B cell (primary cell): ENCODE data around the gene POLR1G. TPM values are rescaled to one million over a fixed set of nuclear protein-coding genes. Genes with fewer than 3 reads are reported as not detected.

Experiments used
- ATAC-seq: fragments of 200-7000 bp; cut with Tn5 transposase; one replicate; pipeline ENCODE4 v1.10.0; 2021; ENCODE audit warnings: low read depth, mild to moderate bottlenecking, moderate number of reproducible peaks, moderate library complexity
- CTCF ChIA-PET: fragments of 350-600 bp; sonication (Branson Sonifier 250); formaldehyde crosslinking; loops from one replicate; lab custom pipeline; 2021; ENCODE audit warnings: antibody characterized with exemption, inconsistent platforms; lab: Charles Lee
- POLR2A ChIA-PET: fragments of 350-600 bp; sonication (Branson Sonifier 250); formaldehyde crosslinking; loops from one replicate; lab custom pipeline; 2021; ENCODE audit warnings: antibody characterized with exemption; lab: Charles Lee
- DNase-seq: peaks from one replicate; pipeline ENCODE4 v3.0.0; 2013
- H2AFZ ChIP-seq: 2 replicates; pipeline ENCODE4 v1.6.1; 2012; ENCODE audit warnings: mild to moderate bottlenecking, low read depth, low read length; ENCODE audit not compliant: insufficient read depth, poor library complexity, severe bottlenecking
- H3K27ac ChIP-seq, 2 donors: 1 replicate in 1 of 2; 2 replicates in 1 of 2; pipeline ENCODE4 v1.5.1; 2012 to 2013; ENCODE audit warnings: low read length in 2 of 2, mild to moderate bottlenecking in 2 of 2, moderate library complexity in 1 of 2
- H3K27me3 ChIP-seq, 4 experiments: fragments of 200-600 bp in 1 of 4; sonication (generic) in 1 of 4; replicated peaks in 1 of 4; 1 replicate in 2 of 4; 2 replicates in 2 of 4; pipeline versions ENCODE4 v1.6.1 to v1.7.0; 2013 to 2016; ENCODE audit warnings: low read length in 3 of 4, mild to moderate bottlenecking in 2 of 4, mixed read lengths in 1 of 4, moderate library complexity in 1 of 4; ENCODE audit not compliant: insufficient read depth in 4 of 4, control insufficient read depth in 3 of 4; ENCODE audit errors: control extremely low read depth in 1 of 4
- H3K36me3 ChIP-seq, 2 experiments: replicated peaks in 1 of 2; 1 replicate in 1 of 2; 2 replicates in 1 of 2; pipeline versions ENCODE4 v1.6.1 to v1.7.1; 2013; ENCODE audit warnings: low read length in 1 of 2; ENCODE audit not compliant: insufficient read depth in 2 of 2, control insufficient read depth in 1 of 2; ENCODE audit errors: control extremely low read depth in 1 of 2, extremely low read depth in 1 of 2
- H3K4me1 ChIP-seq, 2 donors: fragments of 200-600 bp in 1 of 2; sonication (generic) in 1 of 2; 1 replicate in 1 of 2; 2 replicates in 1 of 2; pipeline versions ENCODE4 v1.5.1 to v1.6.1; 2013 to 2017; ENCODE audit warnings: low read length in 2 of 2; ENCODE audit not compliant: control insufficient read depth in 2 of 2, insufficient read depth in 2 of 2
- H3K4me2 ChIP-seq: replicated peaks from 2 replicates; pipeline ENCODE3; 2012; ENCODE audit warnings: mild to moderate bottlenecking, low read depth, low read length; ENCODE audit not compliant: poor library complexity, severe bottlenecking
- H3K4me3 ChIP-seq, 5 experiments: fragments of 200-600 bp in 1 of 5; sonication (generic) in 1 of 5; 1 replicate in 3 of 5; 2 replicates in 2 of 5; pipeline versions ENCODE4 v1.5.1 to v1.7.0; 2011 to 2016; ENCODE audit warnings: low read length in 4 of 5, mild to moderate bottlenecking in 4 of 5, low read depth in 2 of 5, control low read depth in 1 of 5, moderate library complexity in 1 of 5; ENCODE audit not compliant: insufficient read depth in 1 of 5; ENCODE audit errors: control extremely low read depth in 1 of 5, extremely low read depth in 1 of 5
- H3K79me2 ChIP-seq: fragments of 200-600 bp; sonication (generic); one replicate; pipeline ENCODE4 v1.6.0; 2016; ENCODE audit warnings: low read length; ENCODE audit not compliant: control insufficient read depth, insufficient read depth
- H3K9ac ChIP-seq: fragments of 200-600 bp; sonication (generic); 2 replicates; pipeline ENCODE4 v1.6.1; 2017; ENCODE audit warnings: mild to moderate bottlenecking, low read length, moderate library complexity
- H3K9me3 ChIP-seq, 3 donors: one replicate each; pipeline versions ENCODE4 v1.6.1 to v1.7.1; 2013; ENCODE audit warnings: low read length in 2 of 3; ENCODE audit not compliant: control insufficient read depth in 2 of 3, insufficient read depth in 1 of 3; ENCODE audit errors: control extremely low read depth in 1 of 3
- H4K20me1 ChIP-seq: 2 replicates; pipeline ENCODE4 v1.6.0; 2012; ENCODE audit warnings: mild to moderate bottlenecking, low read length; ENCODE audit not compliant: insufficient read depth, control insufficient read depth, poor library complexity, severe bottlenecking
- H3K27ac Mint-ChIP-seq: one replicate; pipeline ENCODE4 v1.8.0; 2021; ENCODE audit warnings: mixed read lengths
- H3K27me3 Mint-ChIP-seq: one replicate; pipeline ENCODE4 v1.8.0; 2021; ENCODE audit warnings: mixed read lengths
- H3K4me1 Mint-ChIP-seq: one replicate; pipeline ENCODE4 v1.8.0; 2021; ENCODE audit warnings: mixed read lengths
- H3K4me3 Mint-ChIP-seq: one replicate; pipeline ENCODE4 v1.8.0; 2021; ENCODE audit warnings: mixed read lengths
- H3K9me3 Mint-ChIP-seq: one replicate; pipeline ENCODE4 v1.8.0; 2022; ENCODE audit warnings: mixed read lengths; ENCODE audit not compliant: insufficient read depth
- CTCF ChIP-seq: fragments of 200-600 bp; IDR thresholded peaks from one replicate; pipeline ENCODE4 v1.8.0; 2022; ENCODE audit warnings: antibody characterized with exemption, mild to moderate bottlenecking
- EZH2 ChIP-seq: IDR thresholded peaks from 2 replicates; pipeline ENCODE4 v1.6.1; 2012; ENCODE audit warnings: borderline replicate concordance, low read depth, mild to moderate bottlenecking, moderate library complexity, low read length; ENCODE audit not compliant: insufficient read depth, poor library complexity, severe bottlenecking
- intact Hi-C: fragments of 100-400 bp; cut with micrococcal nuclease; formaldehyde crosslinking; loops from one replicate; pipeline ENCODE4 v1.10.0; 2022
- polyA plus RNA-seq: library from polyadenylated mRNA; depleted of rRNA; stranded (reverse); fragments of >200 nt; gene quantifications from 2 replicates; pipeline ENCODE4 v1.2.3, GENCODE V29; 2012
- small RNA-seq: library from RNA; depleted of rRNA; stranded (forward); fragments of <200 nt; gene quantifications from one replicate; pipeline ENCODE3, GENCODE V24; 2012; ENCODE audit warnings: low replicate concordance, low read depth; ENCODE audit not compliant: insufficient read length
- total RNA-seq, 2 donors: library from RNA; stranded (reverse); fragments of 120-200 nt in 1 of 2; gene quantifications; 1 replicate in 1 of 2; 2 replicates in 1 of 2; pipeline versions ENCODE4 v1.2.3 to v1.2.4, GENCODE V29; 2013 to 2022

Gene POLR1G
- total and polyA plus RNA-seq, 2 donors (not counting 1 experiment from before 2014, with no cell fraction given), result 2.1 to 4.3 TPM

- Histone ChIP-seq H2AFZ (no peak overlapping the region), H3K4me3 (no peak overlapping the region), H3K9me3 (peaks cover 0 to 5% (median 0%) of the 10 kb centered on the region in 3 donors), H3K27ac (no peak overlapping the region), H3K4me2 (no peak overlapping the region), H3K4me1 (peaks cover 15 to 37% of the 10 kb centered on the region in 2 donors), H3K27me3 (peaks cover 0 to 3% (median 0%) of the 10 kb centered on the region in 4 experiments), H3K79me2 (peaks cover 2% of the 10 kb centered on the region), H3K9ac (no peak overlapping the region), H3K36me3 (no peaks in the 10 kb centered on the region), H4K20me1 (no peaks in the 10 kb centered on the region)
- Mint-ChIP-seq H3K27ac (peak overlapping the region; percentile 41), H3K9me3 (no peaks in the 10 kb centered on the region), H3K4me1 (peaks cover 34% of the 10 kb centered on the region), H3K27me3 (no peaks in the 10 kb centered on the region), H3K4me3 (no peak overlapping the region)
- ChIA-PET CTCF (interaction anchor here (0.6 to 2.2 kb wide), 3 partner anchors 11 to 21 kb away, joined by 3 to 13 read pairs (median 5); no protein-coding TSS in a partner anchor), POLR2A (interaction anchor here (0.5 to 1.1 kb wide), 2 partner anchors 10 to 227 kb away, joined by 3 to 7 read pairs; partner anchors contain the start of gene FOSB)
- ATAC-seq (no peak), DNase-seq (no peak)
- intact Hi-C loops, result no loop called here
- TF ChIP-seq EZH2 (no peak), CTCF (no peak)
These were observed 51.3 kb downstream of the POLR1G start for GRCh38 chr19:45457776-45458175.

Small RNA genes lying within 50 kb of the gene (small RNA-seq; reads per million reads assigned to genes)
- gene MIR6088, result not detected

Other genes with a start within 250 kb of the POLR1G start
- gene NKPD1, start 245.7 kb upstream of the POLR1G start, total RNA-seq, result 0.27 TPM in 1 of 2 replicates, not detected in the other
- gene NKPD1, start 245.7 kb upstream of the POLR1G start, polyA plus RNA-seq, result 0.36 and 1.0 TPM in 2 replicates
- 40.3 and 48.2 TPM in 2 replicates for gene TRAPPC6A, start 228.4 kb upstream of the POLR1G start, total RNA-seq
- 56.0 and 79.0 TPM in 2 replicates for gene TRAPPC6A, start 228.4 kb upstream of the POLR1G start, polyA plus RNA-seq
- gene BLOC1S3, start 227.9 kb upstream of the POLR1G start, total RNA-seq, result 21.1 and 31.8 TPM in 2 replicates
- 5.2 and 7.2 TPM in 2 replicates for gene BLOC1S3, start 227.9 kb upstream of the POLR1G start, polyA plus RNA-seq
- gene EXOC3L2, start 161.2 kb upstream of the POLR1G start, total RNA-seq, result not detected in 2 replicates
- gene EXOC3L2, start 161.2 kb upstream of the POLR1G start, polyA plus RNA-seq, result not detected in 2 replicates
- 36.2 and 37.6 TPM in 2 replicates for gene MARK4, start 155.4 kb upstream of the POLR1G start, total RNA-seq
- 11.7 and 13.5 TPM in 2 replicates for gene MARK4, start 155.4 kb upstream of the POLR1G start, polyA plus RNA-seq
- gene CKM, start 83.8 kb upstream of the POLR1G start, total RNA-seq, result not detected in 2 replicates
- not detected in 2 replicates for gene CKM, start 83.8 kb upstream of the POLR1G start, polyA plus RNA-seq
- not detected in 2 replicates for gene KLC3, start 65.9 kb upstream of the POLR1G start, total RNA-seq
- not detected in 2 replicates for gene KLC3, start 65.9 kb upstream of the POLR1G start, polyA plus RNA-seq
- gene ERCC2, start 36.1 kb upstream of the POLR1G start, total RNA-seq, result 26.5 and 27.6 TPM in 2 replicates
- 15.2 and 20.8 TPM in 2 replicates for gene ERCC2, start 36.1 kb upstream of the POLR1G start, polyA plus RNA-seq
- 8.8 and 9.2 TPM in 2 replicates for gene PPP1R13L, start 1.6 kb upstream of the POLR1G start, total RNA-seq
- 6.9 and 7.4 TPM in 2 replicates for gene PPP1R13L, start 1.6 kb upstream of the POLR1G start, polyA plus RNA-seq
- 75.7 and 80.2 TPM in 2 replicates for gene ERCC1, start 17.3 kb downstream of the POLR1G start, total RNA-seq
- 66.0 and 81.9 TPM in 2 replicates for gene ERCC1, start 17.3 kb downstream of the POLR1G start, polyA plus RNA-seq
- gene FOSB, start 61.4 kb downstream of the POLR1G start, total RNA-seq, result 39.6 and 40.9 TPM in 2 replicates
- 1,887 and 2,860 TPM in 2 replicates for gene FOSB, start 61.4 kb downstream of the POLR1G start, polyA plus RNA-seq
- 0.76 and 3.0 TPM in 2 replicates for gene RTN2, start 90.4 kb downstream of the POLR1G start, total RNA-seq
- 1.1 and 2.4 TPM in 2 replicates for gene RTN2, start 90.4 kb downstream of the POLR1G start, polyA plus RNA-seq
- gene PPM1N, start 91.8 kb downstream of the POLR1G start, total RNA-seq, result 2.6 and 2.7 TPM in 2 replicates
- gene PPM1N, start 91.8 kb downstream of the POLR1G start, polyA plus RNA-seq, result 6.5 and 6.8 TPM in 2 replicates
- 108 TPM in 2 replicates for gene VASP, start 100.8 kb downstream of the POLR1G start, total RNA-seq
- 67.4 and 79.5 TPM in 2 replicates for gene VASP, start 100.8 kb downstream of the POLR1G start, polyA plus RNA-seq
- gene OPA3, start 178.2 kb downstream of the POLR1G start, total RNA-seq, result 11.2 and 11.4 TPM in 2 replicates
- 6.2 and 7.3 TPM in 2 replicates for gene OPA3, start 178.2 kb downstream of the POLR1G start, polyA plus RNA-seq
- gene GPR4, start 195.6 kb downstream of the POLR1G start, total RNA-seq, result not detected in 2 replicates
- gene GPR4, start 195.6 kb downstream of the POLR1G start, polyA plus RNA-seq, result not detected in 2 replicates
- 88.5 and 102 TPM in 2 replicates for gene EML2, start 232.8 kb downstream of the POLR1G start, total RNA-seq
- 75.0 and 83.0 TPM in 2 replicates for gene EML2, start 232.8 kb downstream of the POLR1G start, polyA plus RNA-seq